HepG2 (cell line): Measurements from ENCODE around the gene MAST1. TPM values are rescaled to one million over a fixed set of nuclear protein-coding genes. Genes with fewer than 3 reads are reported as not detected.

Experiments
- ATAC-seq: fragments of 200-7000 bp; cut with Tn5 transposase; 3 replicates; pipeline ENCODE4 v1.9.1; 2020; ENCODE audit warnings: mild to moderate bottlenecking, moderate library complexity
- BruUV-seq: library from RNA; stranded (reverse); fragments of 400-500 nt; replicated peaks from 2 replicates; lab custom pipeline; 2021; lab: Mats Ljungman, UMichigan
- CTCF ChIA-PET: fragments of 300-600 bp; formaldehyde crosslinking; extraction: SDS; loops from one replicate; lab custom pipeline; 2021; ENCODE audit warnings: low total read pairs, inconsistent platforms, low intra/inter-chr PET ratio; lab: Yijun Ruan, JAX
- POLR2A ChIA-PET: fragments of 350-600 bp; sonication (Branson Sonifier 250); formaldehyde crosslinking; loops from one replicate; lab custom pipeline; 2020; ENCODE audit warnings: antibody characterized with exemption, inconsistent platforms; lab: Yijun Ruan, JAX
- DNase-seq: peaks from one replicate; pipeline ENCODE4 v3.0.0-alpha.2; 2015; ENCODE audit warnings: low spot score
- FAIRE-seq: peaks from 3 replicates; lab custom pipeline; 2011; peaks lifted over from hg19 to GRCh38; lab: Jason Lieb, UNC
- H2AFZ ChIP-seq: one replicate; pipeline ENCODE4 v1.6.1; 2011; ENCODE audit warnings: low read length, inconsistent platforms
- H3K27ac ChIP-seq: fragments of 300-600 bp; 3 replicates; pipeline ENCODE4 v1.8.0; 2011; ENCODE audit warnings: mixed run types, mild to moderate bottlenecking, mixed read lengths, low read length, inconsistent platforms; ENCODE audit not compliant: insufficient read depth; ENCODE audit errors: extremely low read length
- H3K27me3 ChIP-seq, 2 experiments: fragments of 200-600 bp in 1 of 2; 2 replicates in 1 of 2; 3 replicates in 1 of 2; pipeline versions ENCODE4 v1.6.0 to v1.8.0; 2011; ENCODE audit warnings: low read length in 2 of 2, mild to moderate bottlenecking in 2 of 2, moderate library complexity in 2 of 2, inconsistent platforms in 1 of 2; ENCODE audit not compliant: insufficient read depth in 2 of 2, control insufficient read depth in 1 of 2
- H3K36me3 ChIP-seq, 2 experiments: fragments of 200-600 bp in 1 of 2; replicated peaks in 1 of 2; 2 replicates in 1 of 2; 3 replicates in 1 of 2; pipeline versions ENCODE4 v1.5.1 to v1.8.0; 2011; ENCODE audit warnings: low read length in 2 of 2, inconsistent platforms in 1 of 2; ENCODE audit not compliant: insufficient read depth in 2 of 2, control insufficient read depth in 1 of 2
- H3K4me1 ChIP-seq: 2 replicates; pipeline ENCODE4 v1.5.1; 2012; ENCODE audit warnings: low read length, inconsistent platforms; ENCODE audit not compliant: insufficient read depth
- H3K4me2 ChIP-seq: 2 replicates; pipeline ENCODE4 v1.6.0; 2011; ENCODE audit warnings: low read depth, low read length, inconsistent platforms
- H3K4me3 ChIP-seq, 3 experiments: fragments of 200-600 bp in 1 of 3; sonication (generic), shearing (Covaris generic) in 1 of 3; replicated peaks in 1 of 3; 2 replicates each; pipeline ENCODE4 v1.5.1; 2011 to 2016; ENCODE audit warnings: low read length in 3 of 3, inconsistent platforms in 2 of 3, low read depth in 2 of 3, mild to moderate bottlenecking in 2 of 3, control low read depth in 1 of 3, mixed read lengths in 1 of 3; ENCODE audit not compliant: insufficient read depth in 1 of 3
- H3K79me2 ChIP-seq: one replicate; pipeline ENCODE4 v1.6.1; 2011; ENCODE audit warnings: low read length, inconsistent platforms; ENCODE audit not compliant: insufficient read depth
- H3K9ac ChIP-seq: 2 replicates; pipeline ENCODE4 v1.6.0; 2011; ENCODE audit warnings: mild to moderate bottlenecking, low read depth, low read length, inconsistent platforms; ENCODE audit not compliant: insufficient read depth
- H3K9me3 ChIP-seq: 2 replicates; pipeline ENCODE4 v1.5.1; 2012; ENCODE audit warnings: mild to moderate bottlenecking, low read length
- H4K20me1 ChIP-seq: 2 replicates; pipeline ENCODE4 v1.6.0; 2011; ENCODE audit warnings: inconsistent platforms, mild to moderate bottlenecking, low read length, moderate library complexity; ENCODE audit not compliant: insufficient read depth
- DMAP1 ChIP-seq: IDR thresholded peaks from 2 replicates; pipeline ENCODE4 v1.6.1; 2016
- GFI1 ChIP-seq: sonication (generic); formaldehyde crosslinking; IDR thresholded peaks from 2 replicates; pipeline ENCODE4 v1.5.0; 2020; ENCODE audit warnings: missing genetic modification reagents, mild to moderate bottlenecking, borderline replicate concordance
- HHEX ChIP-seq: IDR thresholded peaks from 2 replicates; pipeline ENCODE4 v1.6.1; 2016; ENCODE audit warnings: control low read depth
- KLF11 ChIP-seq: IDR thresholded peaks from 2 replicates; pipeline ENCODE4 v1.6.1; 2016; ENCODE audit warnings: missing compliant biosample characterization
- KLF12 ChIP-seq: sonication (generic); formaldehyde crosslinking; IDR thresholded peaks from 2 replicates; pipeline ENCODE4 v1.4.0; 2020; ENCODE audit warnings: missing genetic modification reagents, borderline replicate concordance
- KLF13 ChIP-seq: sonication (generic); formaldehyde crosslinking; IDR thresholded peaks from 2 replicates; pipeline ENCODE4 v1.4.0; 2020; ENCODE audit warnings: mild to moderate bottlenecking, missing genetic modification reagents
- NFKBIZ ChIP-seq: IDR thresholded peaks from 2 replicates; pipeline ENCODE4 v1.6.1; 2018; ENCODE audit warnings: missing genetic modification reagents, missing compliant biosample characterization
- SAFB2 ChIP-seq: sonication (generic); formaldehyde crosslinking; IDR thresholded peaks from 2 replicates; pipeline ENCODE4 v1.5.1; 2020; ENCODE audit warnings: missing genetic modification reagents, low read depth, mild to moderate bottlenecking, borderline replicate concordance
- SMAD9 ChIP-seq: sonication (generic); formaldehyde crosslinking; IDR thresholded peaks from 2 replicates; pipeline ENCODE4 v1.5.1; 2020; ENCODE audit warnings: mild to moderate bottlenecking, missing genetic modification reagents
- SP4 ChIP-seq: sonication (generic); formaldehyde crosslinking; IDR thresholded peaks from 2 replicates; pipeline ENCODE4 v1.8.1; 2023; ENCODE audit warnings: mild to moderate bottlenecking, missing genetic modification reagents
- SRY ChIP-seq: sonication (generic); formaldehyde crosslinking; IDR thresholded peaks from 2 replicates; pipeline ENCODE4 v1.8.0; 2022; ENCODE audit warnings: mild to moderate bottlenecking, missing genetic modification reagents
- TEAD2 ChIP-seq: sonication (generic); formaldehyde crosslinking; IDR thresholded peaks from 2 replicates; pipeline ENCODE4 v1.9.0; 2021; ENCODE audit warnings: missing genetic modification reagents
- ZBTB20 ChIP-seq: sonication (generic); formaldehyde crosslinking; IDR thresholded peaks from 2 replicates; pipeline ENCODE4 v1.8.1; 2023; ENCODE audit warnings: missing genetic modification reagents, low read depth, mild to moderate bottlenecking, borderline replicate concordance
- ZMYM3 ChIP-seq: sonication (generic); formaldehyde crosslinking; IDR thresholded peaks from 2 replicates; pipeline ENCODE4 v1.5.1; 2020; ENCODE audit warnings: mild to moderate bottlenecking, missing genetic modification reagents
- ZNF256 ChIP-seq: sonication (generic); formaldehyde crosslinking; conservative IDR thresholded peaks from 2 replicates; pipeline ENCODE4 v1.4.0; 2020; ENCODE audit warnings: missing genetic modification reagents
- ZNF431 ChIP-seq: sonication (generic); formaldehyde crosslinking; IDR thresholded peaks from 2 replicates; pipeline ENCODE4 v1.9.0; 2022; ENCODE audit warnings: missing genetic modification reagents, low read depth, mild to moderate bottlenecking, borderline replicate concordance
- ZNF484 ChIP-seq: sonication (generic); formaldehyde crosslinking; IDR thresholded peaks from 2 replicates; pipeline ENCODE4 v1.5.1; 2020; ENCODE audit warnings: mild to moderate bottlenecking, low read depth, missing genetic modification reagents, borderline replicate concordance
- ZNF547 ChIP-seq: sonication (generic); formaldehyde crosslinking; IDR thresholded peaks from 2 replicates; pipeline ENCODE4 v1.5.1; 2020; ENCODE audit warnings: mild to moderate bottlenecking, missing genetic modification reagents
- WGBS: methylation state at CpG from one replicate; pipeline ENCODE4 v1.1.6; 2017; ENCODE audit warnings: low lambda C conversion rate; 5-methylcytosine and 5-hydroxymethylcytosine counted together
- in situ Hi-C: cut with HindIII; loops from 2 replicates; pipeline ENCODE4 v1.10.0; 2017; ENCODE audit warnings: low pct_unique_long_range_greater_than_20kb; ENCODE audit not compliant: extremely low pct_ligation_motif_present
- intact Hi-C: fragments of 100-400 bp; cut with micrococcal nuclease; formaldehyde crosslinking; loops from one replicate; pipeline ENCODE4 v1.10.0; 2022; ENCODE audit not compliant: unreplicated experiment
- polyA plus RNA-seq, 8 experiments: library from polyadenylated mRNA; depleted of rRNA in 3 of 8; stranded (reverse) in 7 of 8; unstranded in 1 of 8; fragments of >200 nt; fragmentation: Illumina TruSeq in 4 of 8; extraction: Trizol in 4 of 8; gene quantifications; 2 replicates each; pipeline versions ENCODE4 v1.2.1 to v1.2.3, GENCODE V29; 2011 to 2016; ENCODE audit warnings: low read depth in 4 of 8, missing spikeins in 1 of 8, mixed read lengths in 1 of 8; ENCODE audit not compliant: insufficient read depth in 1 of 8
- total RNA-seq, 5 experiments: library from RNA; depleted of rRNA; stranded (reverse); fragments of >200 nt; fragmentation: Illumina TruSeq; extraction: Trizol; gene quantifications; 2 replicates each; pipeline ENCODE4 v1.2.3, GENCODE V29; 2016; ENCODE audit warnings: low read depth in 1 of 5
- TF ChIP-seq, protein P1 (sequence below): sonication (generic); formaldehyde crosslinking; IDR thresholded peaks from 2 replicates; pipeline ENCODE4 v1.5.1; 2020; ENCODE audit warnings: mild to moderate bottlenecking, missing genetic modification reagents, moderate library complexity
- TF ChIP-seq, protein P2 (sequence below): IDR thresholded peaks from 2 replicates; pipeline ENCODE4 v1.6.1; 2012; ENCODE audit warnings: inconsistent platforms
- TF ChIP-seq, protein P3 (sequence below): IDR thresholded peaks from 2 replicates; pipeline ENCODE4 v1.6.1; 2016; ENCODE audit warnings: mild to moderate bottlenecking, missing biosample characterization, missing genetic modification reagents

The MAST1 gene
- total and polyA plus RNA-seq, 2 of the 13 experiments (the other 11 are each of a cell fraction or from before 2014, with no cell fraction given): 0.73 to 4.7 TPM

DNA sequence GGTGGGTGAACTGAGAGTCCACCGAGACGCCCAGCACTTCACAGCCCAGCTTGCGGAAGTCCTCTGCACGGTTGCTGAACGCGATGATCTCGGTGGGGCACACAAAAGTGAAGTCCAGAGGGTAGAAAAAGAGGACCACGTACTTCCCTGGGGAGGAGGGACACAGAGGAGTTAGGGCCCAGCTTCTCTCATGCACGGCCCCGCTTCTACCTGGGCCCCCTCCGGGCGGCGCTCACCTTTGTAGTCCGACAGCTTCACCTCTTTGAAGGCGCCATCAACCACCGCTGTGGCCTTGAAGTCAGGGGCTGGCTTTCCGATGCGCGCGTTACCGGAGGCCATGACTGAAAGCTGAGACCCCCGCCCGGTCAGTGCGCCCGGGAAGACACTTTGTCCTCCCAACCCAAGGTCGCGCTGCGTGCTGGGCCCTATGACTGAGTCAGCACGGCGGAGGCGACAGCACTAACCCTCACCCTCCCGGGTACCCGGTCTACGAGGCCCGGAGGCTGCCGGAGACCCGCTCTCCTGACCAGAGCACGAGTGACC lies 37.3 kb upstream of the MAST1 start (continued):
- TF ChIP-seq ZMYM3 (CRISPR knock-in tag) (0 out of 2 replicates have a peak, but pooled peaks have one; percentile 7), KLF11 (peak; percentile 15; the same call in 1 of the 2 replicates), DMAP1 (CRISPR knock-in tag) (peak; percentile 26; the same call in 1 of the 2 replicates), SAFB2 (CRISPR knock-in tag) (0 out of 2 replicates have a peak, but pooled peaks have one; percentile 5), ZNF256 (CRISPR knock-in tag) (0 out of 2 replicates have a peak, but pooled peaks have one; percentile 4), SRY (CRISPR knock-in tag) (peak; percentile 60), ZBTB20 (CRISPR knock-in tag) (0 out of 2 replicates have a peak, but pooled peaks have one; percentile 12), NFKBIZ (CRISPR knock-in tag) (0 out of 2 replicates have a peak, but pooled peaks have one; percentile 16), ZNF431 (0 out of 2 replicates have a peak, but pooled peaks have one; percentile 54)

DNA sequence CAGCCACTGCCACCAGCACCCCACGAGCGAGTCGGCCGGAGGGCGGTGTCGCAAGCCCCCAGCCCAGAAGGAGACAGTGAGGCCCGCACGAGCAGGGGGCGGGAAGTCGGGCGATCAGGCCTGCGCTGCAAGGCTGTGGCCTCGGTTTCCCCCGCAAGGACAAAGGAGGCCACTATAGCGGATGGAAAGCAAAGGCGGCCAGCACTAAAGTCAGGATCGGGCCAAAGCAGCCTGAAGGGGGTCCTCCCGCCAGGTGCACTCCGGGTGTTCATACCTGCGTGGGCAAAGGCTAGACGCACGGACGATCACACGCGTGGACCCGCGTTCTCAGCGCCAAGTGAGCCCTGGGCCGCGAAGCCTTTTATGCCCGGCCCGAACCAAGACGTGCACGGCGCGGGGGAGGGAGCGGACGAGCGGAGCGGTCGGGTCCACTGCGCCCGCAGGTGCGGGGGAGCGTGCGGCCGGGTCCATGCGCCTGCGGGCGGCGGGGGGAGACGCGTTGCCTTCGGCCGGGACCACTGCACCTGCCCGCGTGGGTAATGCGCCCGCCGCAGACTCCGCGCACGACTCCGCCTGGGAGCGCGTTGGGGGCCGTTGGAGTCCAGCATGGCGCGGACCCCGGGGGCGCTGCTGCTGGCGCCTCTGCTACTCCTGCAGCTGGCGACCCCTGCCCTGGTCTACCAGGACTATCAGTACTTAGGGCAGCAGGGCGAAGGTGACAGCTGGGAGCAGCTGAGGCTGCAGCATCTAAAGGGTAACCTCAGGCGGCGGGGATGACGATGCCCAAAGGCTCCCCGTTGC lies 36.6 kb upstream of the MAST1 start, which contains the start of the genes PRDX2 and THSD8:
TSS of gene PRDX2 (minus strand) at position 335 of the 801 bp plus-strand sequence. CDS start 539 bp downstream, outside the sequence.
TSS of gene THSD8 (plus strand) at position 604 of the 801 bp plus-strand sequence. CDS start at position 607, 3 bp downstream.
- peak within 1 kb of the TSS; percentile 92 for H3K27ac ChIP-seq
- no peak within 1 kb of the TSS for H2AFZ ChIP-seq
- peak within 1 kb of the TSS; percentile 99 for H3K9ac ChIP-seq
- H3K4me2 ChIP-seq: peak within 1 kb of the TSS; percentile 88
- peaks cover 5% of the 10 kb centered on the region; the same call in 1 of the 2 replicates for H4K20me1 ChIP-seq
- intact Hi-C loops (no loop called here), in situ Hi-C loops (loop anchor here (5.0 kb wide), 1 partner anchor 34 kb away; no protein-coding TSS in a partner anchor)
- WGBS: 2% methylated on average over 22 of the region's 78 CpGs
- DNase-seq: peak; percentile 53
- peaks cover 23% of the 10 kb centered on the region for H3K4me1 ChIP-seq
- ChIA-PET CTCF (interaction anchor here (1.6 kb wide), 1 partner anchor 35 kb away, joined by 4 read pairs; no protein-coding TSS in a partner anchor), POLR2A (interaction anchor here (0.9 to 4.0 kb wide), 4 partner anchors 9 to 65 kb away, joined by 3 to 47 read pairs (median 4); partner anchors contain the start of genes GET3 and JUNB)
- no peaks in the 10 kb centered on the region; a peak in 1 of 5 replicates for H3K27me3 ChIP-seq
- no peak for FAIRE-seq
- peaks cover 15% of the 10 kb centered on the region for H3K79me2 ChIP-seq
- no peaks in the 10 kb centered on the region for H3K9me3 ChIP-seq
- peak within 1 kb of the TSS; percentile 81 to 100 (median 93) for H3K4me3 ChIP-seq
- no TSS peak for BruUV-seq
- peaks cover 2 to 12% of the 10 kb centered on the region in 2 experiments; a peak in 4 of 5 replicates for H3K36me3 ChIP-seq
- peak; percentile 69 for ATAC-seq
- TF ChIP-seq TEAD2 (CRISPR knock-in tag): no peak
- TF ChIP-seq, protein P1, sequence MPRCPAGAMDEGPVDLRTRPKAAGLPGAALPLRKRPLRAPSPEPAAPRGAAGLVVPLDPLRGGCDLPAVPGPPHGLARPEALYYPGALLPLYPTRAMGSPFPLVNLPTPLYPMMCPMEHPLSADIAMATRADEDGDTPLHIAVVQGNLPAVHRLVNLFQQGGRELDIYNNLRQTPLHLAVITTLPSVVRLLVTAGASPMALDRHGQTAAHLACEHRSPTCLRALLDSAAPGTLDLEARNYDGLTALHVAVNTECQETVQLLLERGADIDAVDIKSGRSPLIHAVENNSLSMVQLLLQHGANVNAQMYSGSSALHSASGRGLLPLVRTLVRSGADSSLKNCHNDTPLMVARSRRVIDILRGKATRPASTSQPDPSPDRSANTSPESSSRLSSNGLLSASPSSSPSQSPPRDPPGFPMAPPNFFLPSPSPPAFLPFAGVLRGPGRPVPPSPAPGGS: peak; percentile 92
- TF ChIP-seq SMAD9 (CRISPR knock-in tag): no peak
- TF ChIP-seq SP4 (CRISPR knock-in tag): peak; percentile 54; the same call in 1 of the 2 replicates
- TF ChIP-seq DMAP1 (CRISPR knock-in tag): peak; percentile 61; the same call in 1 of the 2 replicates
- peak; percentile 93 for TF ChIP-seq ZNF547 (CRISPR knock-in tag)
- peak; percentile 63; the same call in 1 of the 2 replicates for TF ChIP-seq GFI1 (CRISPR knock-in tag)
- TF ChIP-seq KLF12 (CRISPR knock-in tag): no peak
- no peak for TF ChIP-seq ZNF484 (CRISPR knock-in tag)
- TF ChIP-seq, protein P2, sequence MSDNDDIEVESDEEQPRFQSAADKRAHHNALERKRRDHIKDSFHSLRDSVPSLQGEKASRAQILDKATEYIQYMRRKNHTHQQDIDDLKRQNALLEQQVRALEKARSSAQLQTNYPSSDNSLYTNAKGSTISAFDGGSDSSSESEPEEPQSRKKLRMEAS: peak; percentile 93
- TF ChIP-seq HHEX (CRISPR knock-in tag): no peak
- TF ChIP-seq, protein P3, sequence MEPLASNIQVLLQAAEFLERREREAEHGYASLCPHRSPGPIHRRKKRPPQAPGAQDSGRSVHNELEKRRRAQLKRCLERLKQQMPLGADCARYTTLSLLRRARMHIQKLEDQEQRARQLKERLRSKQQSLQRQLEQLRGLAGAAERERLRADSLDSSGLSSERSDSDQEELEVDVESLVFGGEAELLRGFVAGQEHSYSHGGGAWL (CRISPR knock-in tag): peak; percentile 84; the same call in 1 of the 2 replicates
- TF ChIP-seq KLF13: no peak
